Fibroblast of gingiva (primary cell): ENCODE results near the gene HIBADH.
"Not testable (repeated sequence)": the region's sequence is repeated elsewhere in the genome, so short reads cannot be mapped to it uniquely, and the experiment has no call there.

Experiments
- DNase-seq: peaks from one replicate; pipeline ENCODE4 v3.0.0-alpha.2; 2011; ENCODE audit warnings: low read depth

The HIBADH gene

DNA sequence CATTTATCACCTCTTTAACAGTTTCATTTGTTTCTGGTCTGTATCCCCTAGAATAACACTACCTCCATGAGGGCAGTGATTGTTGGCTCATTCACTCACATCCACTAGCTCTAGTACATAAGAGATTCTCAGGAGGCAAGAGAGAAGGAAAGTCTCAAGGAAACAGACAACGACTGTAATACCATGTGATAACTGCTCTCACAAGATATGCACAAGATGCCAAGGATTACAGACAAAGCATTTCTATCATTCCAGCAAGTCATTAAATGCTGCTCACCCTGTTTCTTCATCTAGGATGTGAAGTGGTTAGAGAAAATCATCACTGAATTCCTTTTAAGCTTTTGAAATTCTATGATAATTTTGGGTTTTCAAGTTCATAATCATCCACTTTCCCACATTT, 115.3 kb downstream of the HIBADH start:
- DNase-seq, result peak; percentile 71

DNA sequence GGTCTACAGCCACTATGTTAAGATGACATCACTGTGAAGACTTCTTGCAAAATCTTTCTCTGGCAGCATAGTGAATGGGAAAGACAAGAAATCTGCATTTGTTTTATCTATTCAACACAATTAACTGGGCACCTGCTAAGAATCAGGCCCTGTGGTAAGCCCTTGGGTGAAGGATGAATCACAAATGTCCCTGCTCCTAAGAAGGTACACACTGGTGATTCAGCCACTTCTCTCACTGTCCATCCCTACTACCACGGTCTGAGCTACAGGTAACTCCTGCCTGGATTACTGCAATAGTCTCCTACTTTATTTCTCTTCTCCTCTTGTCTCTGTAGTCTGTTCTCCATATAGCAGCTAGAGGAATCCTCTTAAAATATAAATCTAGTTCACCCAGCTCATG, 116.1 kb downstream of the HIBADH start:
- DNase-seq, result no peak

DNA sequence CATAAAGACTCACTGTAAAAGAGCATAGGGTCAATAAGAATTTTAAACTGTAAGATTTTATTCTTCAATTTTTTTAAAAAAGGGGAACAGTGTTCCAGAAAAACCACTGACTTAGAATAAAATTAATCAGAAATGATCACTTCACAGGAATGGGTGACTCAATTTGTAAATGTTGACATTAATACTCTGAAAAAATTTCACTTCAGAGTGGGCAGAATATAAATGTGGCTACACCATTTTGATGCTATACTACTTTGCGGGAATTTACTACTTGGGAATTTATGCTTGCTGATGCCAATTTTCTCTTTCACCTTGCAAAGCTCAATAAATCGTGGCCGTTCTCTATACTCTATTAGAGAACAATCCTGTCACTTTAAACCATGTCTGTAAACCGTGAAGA, 126.9 kb downstream of the HIBADH start:
- no peak for DNase-seq

DNA sequence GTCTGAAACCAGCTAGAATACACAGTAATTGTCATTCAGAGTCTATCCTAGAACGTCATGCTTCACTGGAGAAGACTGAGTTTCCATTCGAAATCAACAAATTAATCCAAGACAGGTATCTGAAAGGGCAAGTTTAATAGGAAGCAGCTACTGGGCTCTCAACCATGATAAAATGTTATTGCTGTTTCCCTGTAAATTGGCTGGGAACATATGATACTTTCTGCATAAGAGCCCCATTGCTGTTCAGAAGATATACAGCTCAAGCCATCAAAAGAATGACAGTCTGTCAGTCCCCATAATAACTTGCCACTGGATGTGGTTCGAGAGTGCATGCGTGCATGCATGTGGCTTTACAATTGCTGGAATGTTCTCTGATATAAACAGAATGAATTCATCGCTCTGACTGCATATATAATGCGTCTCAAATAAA, 129.0 kb downstream of the HIBADH start:
- no peak for DNase-seq

DNA sequence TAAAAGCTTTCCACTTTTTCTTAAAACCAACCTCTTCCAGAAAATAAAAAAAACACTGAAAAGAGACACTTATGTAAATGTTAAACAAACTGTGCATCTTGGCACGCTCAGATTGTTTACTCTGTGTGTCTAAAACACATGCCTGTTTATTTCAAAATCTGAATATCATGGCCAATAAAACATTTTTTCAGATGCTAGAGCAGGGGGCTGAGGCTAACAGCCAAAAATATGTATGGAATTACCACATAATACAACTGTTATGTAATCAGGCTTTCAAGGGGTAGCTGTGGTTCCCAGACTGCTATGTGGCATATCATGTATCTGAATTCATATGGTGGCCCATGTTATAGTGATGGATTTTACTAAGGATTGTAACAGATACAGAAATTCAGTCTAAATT, 130.4 kb downstream of the HIBADH start:
- DNase-seq, result peak; percentile 76

DNA sequence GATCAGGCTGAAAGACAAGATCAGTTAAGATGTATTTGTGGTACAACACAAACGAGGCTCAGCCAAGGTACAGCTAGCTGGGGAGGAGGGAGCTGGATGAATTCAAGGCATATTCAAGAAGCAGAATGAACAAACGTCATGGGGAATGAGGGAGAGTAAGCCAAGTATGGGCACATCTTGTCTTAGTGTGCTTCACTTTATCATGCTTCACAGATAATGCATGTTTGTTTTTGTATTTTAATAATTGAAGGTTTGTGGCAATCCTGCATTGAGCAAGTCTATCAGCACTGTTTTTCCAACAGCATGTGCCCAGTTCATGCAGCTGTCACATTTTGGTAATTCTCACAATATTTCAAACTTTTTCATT, 135.4 kb downstream of the HIBADH start:
- DNase-seq, result peak; percentile 92

DNA sequence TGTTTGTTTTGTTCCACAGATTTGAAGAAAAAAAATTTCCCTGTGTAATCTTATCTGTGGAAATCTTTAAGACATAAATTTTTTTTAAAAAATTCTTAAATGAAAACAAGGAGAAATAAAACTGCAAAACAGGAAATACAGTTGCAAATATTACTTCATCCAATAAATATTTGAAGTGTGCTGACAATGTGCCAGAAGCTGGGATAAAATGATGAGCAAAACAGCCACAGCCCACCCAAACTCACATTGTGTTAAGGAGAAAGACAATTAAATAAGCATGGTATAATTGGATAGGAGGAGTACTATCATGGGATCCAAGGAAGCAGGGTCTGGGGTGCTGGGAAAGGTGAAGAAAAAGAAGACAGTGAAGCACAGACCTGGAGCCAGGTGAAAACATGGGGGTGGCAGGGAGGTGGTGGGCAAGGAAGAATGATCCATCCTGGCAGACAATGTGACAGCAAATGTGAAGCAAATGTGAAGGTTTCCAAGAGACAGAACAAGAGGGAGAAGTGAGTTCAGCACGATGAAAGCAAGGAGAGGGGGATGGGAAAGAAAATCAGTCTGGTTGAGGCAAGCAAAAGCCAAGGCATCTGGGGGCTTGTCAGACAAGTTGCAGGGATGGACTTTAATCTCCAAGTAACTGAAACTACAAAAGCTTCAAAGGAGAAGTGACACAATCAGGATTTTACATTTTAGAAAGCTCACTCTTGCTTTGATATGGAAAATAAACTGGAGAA, 135.9 kb downstream of the HIBADH start:
- no peak for DNase-seq

DNA sequence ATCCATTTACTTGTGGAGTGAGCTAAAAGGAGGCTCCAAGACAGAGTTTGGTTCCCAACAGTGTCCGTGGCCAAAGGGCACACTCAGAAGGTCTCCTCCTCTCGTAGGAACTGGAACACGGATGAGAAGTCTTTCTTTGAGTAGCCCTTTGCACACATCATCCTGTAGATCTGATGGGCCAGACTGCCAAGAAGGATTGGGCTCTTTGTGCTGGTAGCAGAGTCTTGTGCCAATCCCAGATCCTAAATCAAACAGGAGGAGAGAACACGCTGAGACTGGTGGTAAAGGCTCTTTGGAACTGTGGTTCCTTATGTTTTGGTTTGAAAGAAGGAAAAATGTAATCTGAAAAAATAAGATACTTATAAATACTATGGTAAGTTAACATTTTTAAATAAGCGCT, 136.6 kb downstream of the HIBADH start:
- DNase-seq, result no peak

DNA sequence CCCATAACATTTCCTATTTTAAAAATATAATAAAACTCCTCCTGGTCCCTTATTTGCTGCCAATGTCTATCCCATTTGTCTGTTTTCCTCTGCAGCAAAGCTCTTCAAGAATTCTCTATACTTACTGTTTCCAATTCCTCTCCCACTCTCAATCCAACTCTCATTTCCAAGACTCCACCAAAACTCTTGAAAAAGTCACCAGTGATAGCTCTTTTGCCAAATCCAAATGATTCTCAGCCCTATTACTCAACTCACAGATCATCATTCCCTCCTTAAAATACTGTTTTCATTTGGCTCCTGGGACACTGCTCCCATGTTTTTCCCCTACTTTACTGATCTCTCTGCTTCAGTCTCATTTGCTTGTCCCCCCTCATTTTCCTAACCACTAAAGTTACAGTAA, 139.4 kb downstream of the HIBADH start:
- no peak for DNase-seq

DNA sequence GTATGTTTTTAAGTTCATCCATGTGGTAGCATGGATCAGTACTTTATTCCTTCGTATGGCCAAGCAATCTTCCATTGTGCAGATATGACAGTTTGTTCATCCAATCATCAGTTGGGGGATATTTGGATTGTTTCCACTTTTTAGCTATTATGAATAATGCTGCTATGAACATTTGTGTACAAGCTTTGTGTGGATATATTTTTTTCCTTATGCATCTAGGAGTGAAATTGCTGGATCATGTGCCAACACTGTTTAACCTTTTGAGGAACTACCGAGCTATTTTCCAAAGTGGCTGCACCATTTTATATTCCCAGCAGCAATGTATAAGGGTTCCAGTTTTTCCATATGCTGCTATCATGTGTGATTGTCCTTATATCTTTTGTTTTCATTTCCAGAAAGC, 140.1 kb downstream of the HIBADH start:
- no peak for DNase-seq

DNA sequence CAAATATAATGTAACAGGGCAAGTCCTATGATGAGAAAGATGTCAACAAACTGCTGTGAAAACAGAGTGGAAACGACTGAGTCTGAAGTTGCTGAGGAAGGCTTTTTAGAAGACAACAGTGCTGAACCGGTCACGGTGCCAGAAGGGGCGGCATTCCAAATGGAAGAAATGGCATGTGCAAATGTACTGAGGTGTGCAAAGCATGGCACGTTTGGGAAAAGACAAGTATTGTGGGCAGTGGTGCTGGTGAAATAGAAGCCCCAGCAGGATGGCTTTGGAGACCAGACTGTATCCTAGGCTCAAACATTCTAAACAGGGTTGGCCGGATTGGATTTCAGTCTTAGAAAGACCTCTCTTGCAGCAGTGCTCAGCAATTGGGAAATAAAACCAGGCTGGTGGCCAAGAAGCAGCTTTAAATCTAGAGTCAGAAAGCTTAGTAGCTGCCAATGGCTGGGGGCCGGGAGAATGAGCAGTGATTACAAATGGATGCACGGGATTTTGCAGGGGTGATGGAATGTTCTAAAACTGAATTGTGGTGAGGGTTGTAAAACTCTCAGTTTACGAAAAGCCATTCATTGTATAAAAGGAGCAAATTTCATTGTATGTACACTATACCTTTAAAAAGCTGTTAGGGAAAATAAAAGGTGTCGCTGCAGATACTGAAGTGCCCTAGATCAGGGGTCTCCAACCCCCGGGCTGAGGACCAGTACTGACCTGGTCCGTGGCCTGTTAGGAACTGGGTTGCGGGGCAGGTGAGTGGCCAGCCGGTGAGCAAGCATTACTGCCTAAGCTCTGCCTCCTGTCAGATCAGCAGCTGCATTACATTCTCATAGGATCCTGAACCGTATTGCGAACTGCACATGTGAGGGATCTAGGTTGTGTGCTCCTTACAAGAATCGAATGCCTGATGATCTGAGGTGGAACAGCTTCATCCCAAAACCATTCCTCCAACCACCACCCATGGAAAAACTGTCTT, 141.6 kb downstream of the HIBADH start:
- peak; percentile 98 for DNase-seq

DNA sequence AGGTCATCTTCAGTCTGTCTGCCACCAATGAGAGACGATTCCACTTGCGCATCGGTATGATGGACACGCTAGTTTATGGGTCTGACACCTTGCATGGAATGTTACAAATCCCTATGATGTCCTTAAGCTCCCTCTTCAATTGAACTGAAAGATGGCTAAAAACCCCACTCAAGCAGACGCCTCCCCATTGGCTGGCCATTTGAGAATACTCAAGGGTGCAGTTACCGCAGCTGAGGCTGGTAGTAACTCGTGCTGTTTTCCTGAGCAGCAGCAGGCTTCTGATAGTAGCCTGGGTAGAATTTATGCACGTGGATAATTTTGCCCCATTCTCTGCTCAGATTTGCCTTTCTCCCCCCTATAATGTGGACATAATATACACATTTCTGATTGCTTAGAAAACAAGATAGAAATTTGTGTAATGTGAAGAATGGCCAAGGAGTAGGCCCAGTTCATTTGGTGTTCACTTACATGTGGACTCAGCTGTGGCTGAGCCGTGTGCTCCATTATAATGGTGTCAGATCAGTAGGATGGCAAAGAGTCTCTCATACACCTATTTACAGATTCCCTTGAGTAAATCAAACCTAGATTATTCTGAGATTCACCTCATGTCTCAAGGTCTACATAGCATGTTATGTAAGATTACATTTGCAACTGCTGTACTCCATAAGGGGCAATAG, 142.8 kb downstream of the HIBADH start:
- DNase-seq, result no peak

DNA sequence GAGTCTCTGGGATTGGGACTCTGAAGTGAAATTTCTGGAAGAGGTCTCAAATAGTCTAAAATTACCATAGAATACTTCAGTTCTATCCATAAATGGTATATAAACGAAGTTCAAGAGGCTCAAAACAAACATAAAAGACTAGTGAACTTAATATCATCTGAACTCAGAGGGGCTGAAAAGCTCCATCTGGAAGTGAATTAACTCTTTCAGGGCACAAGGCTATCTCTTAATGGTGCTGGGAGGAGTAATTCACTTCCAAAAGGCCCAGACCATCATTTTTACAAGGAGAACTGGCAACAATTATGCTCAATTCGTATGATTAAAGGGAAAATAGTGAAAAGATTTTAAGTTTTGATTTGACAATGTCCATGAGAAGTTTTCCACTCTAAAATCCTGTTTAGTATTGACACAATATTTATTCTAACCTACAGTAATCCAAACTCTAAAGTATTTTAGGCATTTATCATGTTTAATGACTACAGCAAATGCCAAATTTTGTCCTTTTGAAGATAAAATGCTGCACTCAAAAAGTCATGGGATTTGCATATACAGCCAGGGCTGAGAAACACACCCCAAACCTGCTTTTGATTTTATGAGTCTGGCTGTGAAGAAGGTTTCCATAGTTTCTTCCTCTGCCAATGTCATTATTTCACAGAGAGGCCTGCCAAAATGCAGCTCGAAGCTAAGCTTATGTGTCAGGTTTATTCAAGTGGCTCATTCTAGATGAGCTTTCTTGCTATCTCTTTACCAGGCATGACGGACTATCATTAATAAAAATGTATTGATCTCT, 143.9 kb downstream of the HIBADH start:
- peak; percentile 17 for DNase-seq

DNA sequence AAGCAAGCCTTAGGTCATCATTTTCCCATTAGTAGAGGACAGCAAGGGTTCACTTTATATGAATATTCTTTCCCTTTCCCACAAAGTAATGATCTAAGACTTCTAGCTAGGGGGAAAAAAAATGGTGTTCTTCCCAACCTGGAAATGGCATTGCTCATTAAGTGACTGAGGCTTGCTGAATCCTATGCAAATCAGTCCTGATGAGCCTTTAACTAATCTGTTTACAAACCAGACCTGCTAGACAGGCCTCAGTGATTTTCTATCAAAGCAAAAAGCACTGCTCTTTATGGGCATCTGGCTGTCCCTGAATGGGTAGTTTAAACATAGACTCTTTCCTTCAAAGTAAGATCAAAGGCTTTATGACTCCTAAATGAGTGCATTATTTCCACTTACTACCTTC, 146.3 kb downstream of the HIBADH start:
- no peak for DNase-seq

DNA sequence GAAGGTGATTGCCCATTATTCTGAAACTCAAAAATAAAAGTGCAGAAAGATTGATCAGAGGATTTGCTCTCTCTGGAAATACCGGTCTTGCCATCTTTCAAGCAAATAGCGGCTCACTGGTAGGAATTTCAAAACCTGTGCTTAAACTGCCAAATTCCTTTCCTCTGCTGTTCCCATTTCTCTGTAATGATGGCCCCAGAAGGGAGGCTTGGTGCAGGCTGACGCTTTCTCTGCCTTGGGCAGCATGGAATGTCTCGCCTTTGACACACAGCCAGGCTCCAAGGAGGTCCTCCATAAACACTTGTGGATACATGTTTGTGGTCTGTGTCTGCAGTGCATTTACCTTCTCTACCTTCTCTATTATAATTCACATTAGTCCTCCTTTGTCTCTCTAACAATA, 146.8 kb downstream of the HIBADH start:
- DNase-seq, result no peak

DNA sequence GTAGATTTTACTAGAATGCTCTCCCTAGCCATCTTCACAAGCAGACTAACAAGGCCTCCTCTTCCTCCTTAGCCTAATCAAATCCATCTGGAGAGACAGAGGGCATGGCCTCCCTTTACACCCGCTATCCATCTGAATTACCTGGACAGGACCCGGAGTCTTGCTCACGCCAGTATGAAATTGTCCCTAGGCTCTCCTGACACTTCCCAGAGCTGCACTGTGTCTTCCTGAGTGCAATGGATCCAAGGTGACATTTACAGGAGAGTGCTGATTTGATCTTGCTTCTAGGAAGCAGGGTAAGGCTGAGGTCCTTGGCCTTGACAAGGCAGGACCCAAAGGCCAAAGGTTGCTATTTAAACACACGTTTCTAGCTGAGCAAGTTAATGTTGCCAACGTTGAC, 147.8 kb downstream of the HIBADH start:
- no peak for DNase-seq

DNA sequence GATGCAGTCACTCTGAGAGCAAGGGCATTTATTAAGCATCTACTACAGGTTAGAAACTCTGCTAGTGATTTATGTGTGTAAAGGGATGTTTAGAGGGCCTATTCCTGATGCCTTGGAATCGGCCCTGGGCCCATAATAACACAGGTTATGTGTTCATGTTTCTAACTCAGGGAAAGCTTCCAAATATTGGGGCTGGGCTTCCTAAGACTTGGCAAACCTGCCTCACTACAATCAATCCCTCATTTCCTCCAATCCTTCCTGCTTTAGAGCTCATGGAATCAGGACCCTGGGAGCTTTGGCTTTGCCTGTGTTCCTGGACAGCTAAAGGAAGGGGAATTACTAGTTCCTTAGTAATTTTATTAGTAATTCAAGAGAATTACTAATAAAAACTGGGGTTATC, 148.8 kb downstream of the HIBADH start:
- DNase-seq, result no peak

DNA sequence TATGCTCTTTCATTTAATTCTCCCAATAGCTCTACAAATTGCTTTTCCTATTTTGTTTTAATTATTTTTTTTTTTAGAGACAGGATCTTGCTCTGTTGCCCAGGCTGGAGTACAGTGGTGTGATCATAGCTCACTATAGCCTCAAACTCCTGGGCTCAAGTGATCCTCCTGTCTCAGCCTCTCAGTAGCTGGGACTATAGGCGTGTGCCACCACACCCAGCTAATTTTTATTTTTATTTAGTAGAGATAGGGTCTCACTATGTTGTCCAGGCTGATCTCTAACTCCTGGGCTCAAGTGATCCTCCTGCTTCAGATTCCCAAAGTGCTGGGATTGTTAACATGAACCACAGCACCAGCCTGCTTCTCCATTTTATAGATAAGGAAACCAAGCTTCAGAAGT, 151.3 kb downstream of the HIBADH start:
- DNase-seq, result not testable (repeated sequence)

DNA sequence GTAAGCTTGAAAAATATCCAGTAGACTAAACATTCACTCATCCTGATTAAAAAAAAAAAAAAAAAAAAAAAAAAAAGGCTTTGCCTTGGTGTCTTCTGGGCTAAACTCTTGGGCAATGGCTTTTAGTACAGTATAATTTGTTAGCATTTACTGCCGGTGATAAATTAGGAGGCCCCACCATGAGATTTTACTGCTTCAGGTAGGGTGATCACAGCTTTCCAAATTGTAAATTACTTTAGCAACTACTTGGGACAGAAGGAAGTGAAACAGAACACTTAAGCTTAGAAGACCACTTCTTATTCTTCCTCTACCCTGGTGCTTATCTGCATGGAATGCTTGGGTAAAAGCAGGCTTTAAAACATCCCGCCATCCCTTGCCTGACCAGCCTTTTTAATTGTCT, 152.1 kb downstream of the HIBADH start:
- DNase-seq, result no peak

DNA sequence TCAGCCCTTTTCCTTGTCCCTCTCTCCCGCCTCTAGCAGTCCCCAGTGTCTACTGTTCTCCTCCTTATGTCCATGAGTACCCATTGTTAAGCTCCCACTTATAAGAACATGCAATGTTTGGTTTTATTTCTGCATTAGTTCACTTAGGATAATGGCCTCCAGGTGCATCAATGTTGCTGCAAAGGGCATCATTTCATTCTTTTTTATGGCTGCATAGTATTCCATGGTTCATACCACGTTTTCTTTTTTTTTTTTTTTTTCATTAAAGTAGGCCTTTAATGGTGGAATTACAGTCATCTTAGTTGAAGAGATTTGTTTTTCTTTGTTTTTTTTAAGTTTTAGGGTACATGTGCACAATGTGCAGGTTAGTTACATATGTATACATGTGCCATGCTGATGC, 160.8 kb downstream of the HIBADH start:
- not testable (repeated sequence) for DNase-seq

DNA sequence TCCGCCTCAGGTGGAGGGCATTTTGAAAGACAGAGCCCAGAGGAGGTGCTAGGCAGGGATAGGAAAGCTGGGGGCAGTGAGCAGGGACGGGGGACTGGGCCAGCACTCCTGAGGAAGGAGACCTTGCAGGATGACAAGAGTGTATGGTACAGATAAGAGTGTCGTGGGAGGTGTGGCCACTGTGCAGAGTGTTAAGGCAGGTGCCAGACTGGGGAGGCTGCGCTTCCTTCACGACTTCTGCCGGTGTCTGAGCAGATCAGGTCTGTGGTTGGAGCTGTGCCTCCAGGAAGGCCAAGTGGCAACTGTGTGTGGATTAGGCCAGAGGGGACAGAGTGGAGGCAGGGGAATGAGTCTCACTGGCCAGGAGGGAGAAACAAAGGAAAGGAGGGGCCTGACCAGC, 161.7 kb downstream of the HIBADH start:
- DNase-seq, result no peak

DNA sequence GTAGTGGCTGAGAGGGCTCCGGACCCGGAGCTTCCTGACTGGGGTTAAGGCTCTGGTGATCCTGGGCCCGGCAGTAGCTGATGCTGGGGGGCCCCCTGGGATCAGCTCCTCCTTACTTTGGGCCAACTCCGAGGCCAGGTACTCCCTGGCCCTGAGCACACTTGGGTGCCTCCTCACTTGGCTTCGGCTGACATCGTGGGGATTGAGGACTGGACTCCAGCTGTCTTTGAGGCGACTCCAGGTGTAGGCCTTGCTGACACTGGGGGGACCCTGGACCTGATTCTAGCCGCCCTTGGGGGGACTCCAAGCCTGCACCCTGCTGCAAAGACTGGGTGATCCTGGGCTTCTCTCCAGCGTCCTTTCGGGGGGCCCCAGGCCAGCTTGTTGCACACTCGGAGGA, 170.5 kb downstream of the HIBADH start:
- DNase-seq, result no peak
